Limb (tissue), 2 donors: ENCODE data around the gene OR51F1.
"Not testable (repeated sequence)": the region's sequence is repeated elsewhere in the genome, so short reads cannot be mapped to it uniquely, and the experiment has no call there.

ENCODE experiments used
- DNase-seq, 2 donors: peaks; one replicate each; pipeline ENCODE4 v3.0.0-alpha.2; 2016; ENCODE audit errors: extremely low spot score in 2 of 2

OR51F1 gene, protein sequence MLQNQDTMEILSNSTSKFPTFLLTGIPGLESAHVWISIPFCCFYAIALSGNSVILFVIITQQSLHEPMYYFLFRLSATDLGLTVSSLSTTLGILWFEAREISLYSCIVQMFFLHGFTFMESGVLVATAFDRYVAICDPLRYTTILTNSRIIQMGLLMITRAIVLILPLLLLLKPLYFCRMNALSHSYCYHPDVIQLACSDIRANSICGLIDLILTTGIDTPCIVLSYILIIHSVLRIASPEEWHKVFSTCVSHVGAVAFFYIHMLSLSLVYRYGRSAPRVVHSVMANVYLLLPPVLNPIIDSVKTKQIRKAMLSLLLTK

DNA sequence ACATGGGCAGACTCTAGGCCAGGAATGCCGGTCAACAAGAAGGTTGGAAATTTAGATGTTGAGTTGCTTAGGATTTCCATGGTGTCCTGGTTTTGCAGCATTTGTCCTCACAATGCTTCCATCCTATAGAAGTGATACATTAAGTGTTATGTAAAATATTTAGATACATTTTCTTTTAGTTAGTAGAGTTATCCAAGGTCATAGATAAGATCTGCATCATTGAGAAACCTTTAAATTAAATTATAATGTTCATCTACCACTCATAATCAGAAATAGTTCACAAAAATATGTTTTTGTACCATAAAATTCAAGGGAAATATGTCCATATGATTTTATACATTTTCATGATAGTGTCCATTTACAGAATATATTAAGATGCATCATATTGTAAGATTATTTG lies at the start of gene OR51F1:
Gene OR51F1, minus strand, starts transcription at position 101 of the 400 bp plus-strand sequence. Its CDS starts 0 bp downstream, at position 101.
- no peak for DNase-seq

GRCh38 chr11:4809246-4809645 lies 39.5 kb upstream of the OR51F1 start:
- no peak for DNase-seq

- no peak for DNase-seq
These were observed 38.7 kb upstream of the OR51F1 start for GRCh38 chr11:4808476-4808875.

DNA sequence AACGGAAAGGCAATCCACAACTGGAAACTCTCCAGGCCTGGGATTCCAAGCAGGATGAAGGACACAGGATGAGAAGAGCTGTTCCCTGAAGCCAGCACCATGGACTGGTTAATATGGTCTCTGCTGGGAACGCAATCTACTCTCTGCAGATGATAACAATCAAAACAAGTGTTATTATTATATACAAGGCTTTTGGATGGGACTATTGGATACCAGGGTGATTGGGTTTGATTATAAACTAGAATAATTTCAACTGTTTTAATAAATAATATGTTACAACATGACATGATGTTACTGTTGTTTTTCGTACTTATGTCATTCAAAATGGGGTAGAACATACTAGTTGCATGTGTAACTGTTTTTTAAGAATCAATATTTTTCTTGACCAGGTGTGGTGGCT lies 34.5 kb upstream of the OR51F1 start, which contains the start of gene OR52R1:
Gene OR52R1, minus strand, starts transcription at position 101 of the 400 bp plus-strand sequence. Its CDS starts 0 bp downstream, at position 101.
- no peak for DNase-seq

DNA sequence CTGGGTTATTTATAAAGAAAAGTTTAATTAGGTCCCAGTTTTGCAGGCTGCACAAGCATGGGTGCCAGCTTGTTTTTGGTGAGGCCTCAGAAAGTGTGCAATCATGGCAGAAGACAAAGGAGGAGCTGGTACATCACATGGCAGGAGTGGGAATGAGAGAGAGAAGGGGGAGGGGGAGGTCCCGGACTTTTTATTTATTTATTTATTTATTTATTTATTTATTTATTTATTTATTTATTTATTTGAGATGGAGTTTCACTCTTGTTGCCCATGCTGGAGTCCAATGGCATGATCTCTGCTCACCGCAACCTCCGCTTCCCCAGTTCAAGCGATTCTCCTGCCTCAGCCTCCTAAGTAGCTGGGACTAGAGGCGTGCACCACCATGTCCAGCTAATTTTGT lies 31.6 kb upstream of the OR51F1 start:
- not testable (repeated sequence) for DNase-seq

GRCh38 chr11:4798427-4799183 lies 28.9 kb upstream of the OR51F1 start:
- no peak for DNase-seq

GRCh38 chr11:4797206-4797605 lies 27.5 kb upstream of the OR51F1 start:
- no peak for DNase-seq

GRCh38 chr11:4782454-4782853 lies 12.7 kb upstream of the OR51F1 start:
- no peak for DNase-seq

DNA sequence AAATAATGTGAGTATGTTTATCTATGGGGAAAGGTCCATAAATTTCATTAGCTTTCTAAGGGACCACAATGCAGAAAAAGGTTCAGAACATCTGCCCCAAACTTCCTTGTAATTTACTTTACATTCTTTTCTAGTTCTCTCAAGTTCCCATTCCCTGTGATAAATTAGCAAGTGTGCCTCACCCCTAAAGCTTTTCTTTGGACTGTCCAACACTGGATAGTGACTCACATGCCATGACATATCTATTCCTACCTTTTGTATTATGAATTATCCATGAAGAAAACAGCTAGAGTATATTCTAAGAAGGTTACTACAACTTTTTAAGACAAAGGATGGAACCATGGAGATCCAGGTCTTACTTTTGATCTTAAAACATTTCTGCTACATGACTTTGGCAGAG lies 1.6 kb downstream of the OR51F1 start:
- no peak for DNase-seq

DNA sequence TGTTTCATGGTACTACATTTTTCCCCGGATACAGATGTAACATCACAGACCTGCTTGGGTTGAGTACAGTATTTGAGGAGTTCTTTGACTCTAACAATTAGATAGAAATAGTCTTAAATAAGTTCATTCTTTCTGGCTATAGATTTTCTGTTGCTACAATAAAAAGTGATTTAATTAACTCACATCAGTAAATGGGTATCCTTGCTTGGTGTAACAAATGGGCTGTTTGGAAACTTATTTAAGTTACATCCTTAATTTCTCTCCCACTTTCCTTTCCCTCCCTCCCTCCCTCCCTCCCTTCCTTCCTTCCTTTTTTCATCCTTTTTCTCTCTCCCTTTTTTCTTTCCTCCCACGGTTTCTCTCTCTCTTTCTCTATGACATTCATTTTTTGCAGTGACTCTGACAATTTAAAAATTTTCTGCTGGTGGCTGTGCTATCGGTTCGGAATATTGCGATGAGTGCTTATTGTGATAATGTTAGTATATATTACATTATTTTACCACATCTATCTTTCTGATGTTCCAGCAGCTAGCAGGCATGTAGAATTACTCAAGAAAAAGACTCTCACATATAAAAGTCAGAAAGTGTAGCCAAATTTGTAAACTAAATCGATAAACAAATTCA lies 3.2 kb downstream of the OR51F1 start:
- no peak for DNase-seq

GRCh38 chr11:4763096-4763495 lies 6.6 kb downstream of the OR51F1 start:
- DNase-seq, result no peak

DNA sequence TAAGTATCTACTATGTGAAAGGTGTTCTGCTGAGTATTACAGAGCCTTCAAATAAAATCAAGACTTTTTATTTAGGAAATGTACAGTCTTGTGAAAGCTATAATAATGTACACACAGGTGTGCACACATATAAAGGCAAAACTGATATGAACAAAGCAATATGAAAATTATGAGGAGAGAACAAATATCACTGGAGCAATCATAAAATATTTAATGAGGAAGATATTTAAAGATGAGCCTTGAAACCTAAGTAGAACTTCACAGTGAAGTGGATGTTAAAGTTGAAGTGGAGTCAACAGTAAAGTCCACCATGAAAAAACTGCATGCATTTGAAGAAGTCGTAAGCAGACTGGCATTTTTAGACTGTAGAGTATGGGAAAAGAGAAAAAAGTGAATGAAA lies 18.5 kb downstream of the OR51F1 start:
- DNase-seq, result no peak

GRCh38 chr11:4748438-4748837 lies 21.3 kb downstream of the OR51F1 start:
- DNase-seq, result no peak

GRCh38 chr11:4740735-4741134 lies 29.0 kb downstream of the OR51F1 start:
- no peak for DNase-seq

DNA sequence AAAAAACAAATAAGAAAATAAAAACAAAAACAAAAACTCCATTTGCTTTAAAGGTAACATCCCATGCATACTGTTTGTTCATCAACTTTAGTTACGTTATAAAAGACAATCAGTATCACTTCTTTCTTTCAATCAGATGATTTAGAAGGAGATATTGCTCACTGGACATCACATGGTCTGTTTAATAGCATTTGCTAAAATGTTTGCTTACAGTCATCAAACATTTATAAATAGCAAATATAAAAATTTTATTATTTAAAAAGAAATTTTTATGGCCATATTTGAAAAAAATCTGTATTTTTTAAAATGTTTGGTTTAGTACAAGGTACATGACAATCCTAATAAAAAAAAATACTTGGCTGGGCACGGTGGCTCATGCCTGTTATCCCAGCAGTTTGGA lies 42.6 kb downstream of the OR51F1 start:
- DNase-seq, result no peak

GRCh38 chr11:4722616-4723534 lies 46.9 kb downstream of the OR51F1 start:
- DNase-seq, result not testable (repeated sequence)
